SK-N-SH (cell line): ENCODE measurements around the gene SLC12A4. TPM values are rescaled to one million over a fixed set of nuclear protein-coding genes. Genes with fewer than 3 reads are reported as not detected.

Source experiments
- CTCF ChIA-PET: fragments of 300-600, 350-600 bp; formaldehyde crosslinking; extraction: SDS; loops from one replicate; lab custom pipeline; 2021; lab: Yijun Ruan, JAX
- POLR2A ChIA-PET: fragments of 350-600 bp; sonication (Branson Sonifier 250); formaldehyde crosslinking; extraction: SDS; loops from one replicate; lab custom pipeline; 2020; ENCODE audit warnings: antibody characterized with exemption, inconsistent platforms; lab: Yijun Ruan, JAX
- DNase-seq: peaks from one replicate; pipeline ENCODE4 v3.0.0; 2012
- H2AFZ ChIP-seq: fragments of 200-600 bp; sonication (generic); 2 replicates; pipeline ENCODE4 v1.8.1; 2016; ENCODE audit warnings: antibody characterized with exemption, mild to moderate bottlenecking, low read depth
- H3F3A ChIP-seq: fragments of 200-600 bp; sonication (generic); replicated peaks from 2 replicates; pipeline ENCODE3; 2016; ENCODE audit warnings: antibody characterized with exemption, mild to moderate bottlenecking; ENCODE audit not compliant: insufficient read depth
- H3K27ac ChIP-seq, 2 experiments: fragments of 200-500 bp in 1 of 2; fragments of 200-600 bp in 1 of 2; sonication (Bioruptor generic) in 1 of 2; sonication (generic), shearing (Covaris generic) in 1 of 2; 2 replicates each; pipeline versions ENCODE4 v1.5.1 to v1.6.1; 2014 to 2016; ENCODE audit warnings: low read depth in 2 of 2, inconsistent platforms in 1 of 2, low read length in 1 of 2, mild to moderate bottlenecking in 1 of 2, mixed read lengths in 1 of 2
- H3K27me3 ChIP-seq: fragments of 200-600 bp; sonication (generic), shearing (Covaris generic); 2 replicates; pipeline ENCODE4 v1.6.1; 2016; ENCODE audit warnings: mixed run types; ENCODE audit not compliant: insufficient read depth
- H3K36me3 ChIP-seq, 2 experiments: fragments of 200-500 bp in 1 of 2; fragments of 200-600 bp in 1 of 2; sonication (Bioruptor generic) in 1 of 2; sonication (generic) in 1 of 2; replicated peaks in 1 of 2; 2 replicates each; pipeline versions ENCODE3 to v1.5.1; 2014 to 2016; ENCODE audit warnings: low read length in 1 of 2, mild to moderate bottlenecking in 1 of 2; ENCODE audit not compliant: insufficient read depth in 2 of 2, control insufficient read depth in 1 of 2
- H3K4me1 ChIP-seq, 2 experiments: fragments of 200-500 bp in 1 of 2; fragments of 200-600 bp in 1 of 2; sonication (Bioruptor generic) in 1 of 2; sonication (generic), shearing (Covaris generic) in 1 of 2; 2 replicates each; pipeline versions ENCODE4 v1.5.1 to v1.6.1; 2014 to 2016; ENCODE audit warnings: low read depth in 1 of 2, low read length in 1 of 2, mixed run types in 1 of 2; ENCODE audit not compliant: insufficient read depth in 2 of 2, control insufficient read depth in 1 of 2
- H3K4me2 ChIP-seq: fragments of 200-600 bp; sonication (generic), shearing (Covaris generic); 2 replicates; pipeline ENCODE4 v1.6.1; 2017; ENCODE audit warnings: mixed run types
- H3K4me3 ChIP-seq, 2 experiments: fragments of 200-500 bp in 1 of 2; fragments of 200-600 bp in 1 of 2; sonication (Bioruptor generic) in 1 of 2; sonication (generic), shearing (Covaris generic) in 1 of 2; 2 replicates each; pipeline versions ENCODE4 v1.5.1 to v1.8.1; 2014 to 2016; ENCODE audit warnings: low read depth in 2 of 2, inconsistent platforms in 1 of 2, low read length in 1 of 2, mild to moderate bottlenecking in 1 of 2, mixed read lengths in 1 of 2, moderate library complexity in 1 of 2
- H3K79me2 ChIP-seq: fragments of 200-600 bp; sonication (generic); 2 replicates; pipeline ENCODE4 v1.8.1; 2017; ENCODE audit warnings: mild to moderate bottlenecking; ENCODE audit not compliant: insufficient read depth
- H3K9ac ChIP-seq: fragments of 200-600 bp; sonication (generic); 2 replicates; pipeline ENCODE4 v1.6.1; 2017; ENCODE audit warnings: mixed run types
- H3K9me2 ChIP-seq: fragments of 200-600 bp; sonication (generic); 2 replicates; pipeline ENCODE4 v1.6.1; 2017; ENCODE audit warnings: mixed run types
- H3K9me3 ChIP-seq: fragments of 200-600 bp; sonication (generic); 2 replicates; pipeline ENCODE4 v1.6.1; 2017; ENCODE audit warnings: mixed run types, mild to moderate bottlenecking, moderate library complexity
- H4K20me1 ChIP-seq: fragments of 200-600 bp; sonication (generic); 2 replicates; pipeline ENCODE4 v1.6.1; 2017; ENCODE audit warnings: mild to moderate bottlenecking, mixed run types; ENCODE audit not compliant: insufficient read depth
- CHD2 ChIP-seq: fragments of 150-350 bp; IDR thresholded peaks from 2 replicates; pipeline ENCODE4 v1.6.1; 2018; ENCODE audit warnings: low read length; ENCODE audit not compliant: partially characterized antibody
- ELF1 ChIP-seq: IDR thresholded peaks from 2 replicates; pipeline ENCODE4 v1.4.0; 2012
- EZH2phosphoT487 ChIP-seq: fragments of 200-600 bp; sonication (generic); IDR thresholded peaks from 2 replicates; pipeline ENCODE4 v1.6.1; 2017; ENCODE audit warnings: low read depth, mixed run types, mild to moderate bottlenecking, antibody characterized with exemption, moderate library complexity, borderline replicate concordance
- FOSL2 ChIP-seq: IDR thresholded peaks from 2 replicates; pipeline ENCODE4 v1.4.0; 2012; ENCODE audit warnings: low read depth, mild to moderate bottlenecking, moderate library complexity, borderline replicate concordance
- FOXJ3 ChIP-seq: sonication (generic); formaldehyde crosslinking; IDR thresholded peaks from 2 replicates; pipeline ENCODE4 v1.5.1; 2020; ENCODE audit warnings: mild to moderate bottlenecking, missing genetic modification reagents
- GABPA ChIP-seq: IDR thresholded peaks from 2 replicates; pipeline ENCODE4 v1.4.0; 2012; ENCODE audit warnings: low read depth, mild to moderate bottlenecking
- GATA2 ChIP-seq: sonication (generic); formaldehyde crosslinking; IDR thresholded peaks from 2 replicates; pipeline ENCODE4 v1.5.0; 2020; ENCODE audit warnings: mild to moderate bottlenecking, missing genetic modification reagents
- IRF3 ChIP-seq: fragments of 150-350 bp; IDR thresholded peaks from 2 replicates; pipeline ENCODE4 v1.6.1; 2016; ENCODE audit warnings: mild to moderate bottlenecking, low read depth, low read length
- JUND ChIP-seq: IDR thresholded peaks from 2 replicates; pipeline ENCODE4 v1.4.0; 2012
- MEF2A ChIP-seq: IDR thresholded peaks from 2 replicates; pipeline ENCODE4 v1.4.0; 2012; ENCODE audit warnings: low read depth, borderline replicate concordance
- MXI1 ChIP-seq: IDR thresholded peaks from 2 replicates; pipeline ENCODE4 v1.6.1; 2012; ENCODE audit warnings: mild to moderate bottlenecking, low read depth, low read length, improper control_type of control experiment
- NRF1 ChIP-seq: IDR thresholded peaks from 2 replicates; pipeline ENCODE4 v1.6.1; 2012; ENCODE audit warnings: low read depth, mild to moderate bottlenecking, low read length
- PBX3 ChIP-seq: IDR thresholded peaks from 2 replicates; pipeline ENCODE4; 2012
- REST ChIP-seq: IDR thresholded peaks from 2 replicates; pipeline ENCODE4 v1.6.1; 2012; ENCODE audit warnings: mild to moderate bottlenecking, low read depth, low read length, moderate library complexity
- RXRA ChIP-seq: IDR thresholded peaks from 2 replicates; pipeline ENCODE4 v1.4.0; 2012; ENCODE audit warnings: low read depth, mild to moderate bottlenecking, borderline replicate concordance
- SMC3 ChIP-seq: IDR thresholded peaks from 2 replicates; pipeline ENCODE4 v1.6.1; 2012; ENCODE audit warnings: low read depth, low read length, improper control_type of control experiment
- TAF1 ChIP-seq: IDR thresholded peaks from 2 replicates; pipeline ENCODE4 v1.6.1; 2012; ENCODE audit warnings: low read depth, mild to moderate bottlenecking, low read length, moderate library complexity, borderline replicate concordance
- TEAD4 ChIP-seq: IDR thresholded peaks from 2 replicates; pipeline ENCODE4 v1.4.0; 2012; ENCODE audit warnings: mild to moderate bottlenecking, borderline replicate concordance; ENCODE audit not compliant: insufficient read depth
- USF1 ChIP-seq: IDR thresholded peaks from 2 replicates; pipeline ENCODE4 v1.4.0; 2012; ENCODE audit warnings: low read depth, borderline replicate concordance
- YY1 ChIP-seq: IDR thresholded peaks from 2 replicates; pipeline ENCODE4 v1.4.0; 2012; ENCODE audit warnings: low read depth, mild to moderate bottlenecking
- WGBS: methylation state at CpG from one replicate; pipeline ENCODE4 v1.1.6; 2017; ENCODE audit warnings: low lambda C conversion rate; 5-methylcytosine and 5-hydroxymethylcytosine counted together
- polyA plus RNA-seq, 3 experiments: library from polyadenylated mRNA; depleted of rRNA; stranded (reverse); fragments of >200 nt; gene quantifications; 2 replicates each; pipeline ENCODE4 v1.2.3, GENCODE V29; 2012

Gene SLC12A4
- polyA plus RNA-seq, 1 of the 3 experiments (the other 2 are of a cell fraction), result 75.8 TPM

- Histone ChIP-seq H3K4me2 (no peak overlapping the region), H3F3A (no peaks in the 10 kb centered on the region), H3K79me2 (no peaks in the 10 kb centered on the region), H4K20me1 (no peaks in the 10 kb centered on the region), H3K9me3 (no peaks in the 10 kb centered on the region), H2AFZ (no peak overlapping the region), H3K36me3 (no peaks in the 10 kb centered on the region), H3K4me1 (peaks cover 0 to 7% of the 10 kb centered on the region in 2 experiments; a peak in 1 of 4 replicates), H3K27me3 (no peaks in the 10 kb centered on the region), H3K27ac (no peak overlapping the region), H3K9me2 (no peaks in the 10 kb centered on the region), H3K4me3 (no peak overlapping the region), H3K9ac (no peak overlapping the region)
- CTCF ChIA-PET, result interaction anchor here (0.9 to 1.4 kb wide), 3 partner anchors 20 to 274 kb away, joined by 3 to 5 read pairs (median 4); partner anchors contain the start of gene SLC7A6
- TF ChIP-seq PBX3 (no peak), REST (no peak), ELF1 (no peak), GATA2 (CRISPR knock-in tag) (no peak), JUND (no peak), MEF2A (no peak), SMC3 (no peak)
- POLR2A ChIA-PET, result interaction anchor here (0.6 kb wide), 1 partner anchor 42 kb away, joined by 3 read pairs; no protein-coding TSS in a partner anchor
- WGBS, result 83% methylated on average over 3 of the region's 6 CpGs
- DNase-seq, result no peak
Measured at GRCh38 chr16:67990018-67990386, 21.6 kb upstream of the SLC12A4 start.

GRCh38 chr16:67989322-67990017 lies 21.0 kb upstream of the SLC12A4 start:
- Histone ChIP-seq H3K9me3 (no peaks in the 10 kb centered on the region), H3K4me2 (no peak overlapping the region), H3K9ac (no peak overlapping the region), H3K27me3 (no peaks in the 10 kb centered on the region), H3K9me2 (no peaks in the 10 kb centered on the region), H3K4me3 (no peak overlapping the region), H3K27ac (no peak overlapping the region), H2AFZ (no peak overlapping the region), H3K4me1 (peaks cover 0 to 10% of the 10 kb centered on the region in 2 experiments; a peak in 1 of 4 replicates), H3F3A (no peaks in the 10 kb centered on the region), H3K79me2 (no peaks in the 10 kb centered on the region), H3K36me3 (no peaks in the 10 kb centered on the region), H4K20me1 (no peaks in the 10 kb centered on the region)
- POLR2A ChIA-PET, result no interaction called here
- TF ChIP-seq ELF1 (no peak), EZH2phosphoT487 (no peak), RXRA (no peak), GABPA (no peak), FOXJ3 (CRISPR knock-in tag) (no peak), MXI1 (no peak), TEAD4 (no peak), USF1 (no peak), TAF1 (no peak), YY1 (no peak), CHD2 (no peak), FOSL2 (no peak), SMC3 (no peak), NRF1 (no peak), IRF3 (no peak)
- CTCF ChIA-PET, result interaction anchor here (0.9 to 1.8 kb wide), 5 partner anchors 19 to 275 kb away, joined by 3 to 5 read pairs (median 4); partner anchors contain the start of gene SLC7A6
- no peak for DNase-seq
- 64% methylated on average over 6 of the region's 8 CpGs for WGBS
